ENCODE measurements around the gene RNF213.

Gene RNF213

DNA sequence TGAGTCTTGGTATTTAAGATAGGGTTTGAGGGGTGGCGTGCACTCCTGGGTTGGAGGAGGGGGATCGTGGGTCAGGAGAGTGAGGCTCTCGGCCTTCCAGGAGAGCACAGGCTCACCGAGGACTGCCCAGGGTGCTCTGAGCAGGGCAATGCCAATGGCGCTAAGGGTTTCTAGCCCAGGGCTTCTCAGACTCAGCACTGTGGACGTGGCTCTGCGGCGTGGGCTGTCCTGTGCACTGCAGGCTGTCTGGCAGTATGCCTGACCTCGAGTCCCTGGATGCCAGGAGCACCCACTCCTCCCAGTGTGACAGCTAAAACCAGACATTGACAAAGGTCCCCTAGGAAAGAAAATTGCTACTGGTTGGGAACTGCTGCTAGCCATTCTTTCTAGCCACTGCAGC lies 117.1 kb downstream of the RNF213 start:
- no peak for DNase-seq (ENCODE audit: low read depth, low spot score)
- in situ Hi-C loops (cut with HindIII; ENCODE audit: low sequenced_read_pairs): no loop called here
- TF ChIP-seq, protein P1, sequence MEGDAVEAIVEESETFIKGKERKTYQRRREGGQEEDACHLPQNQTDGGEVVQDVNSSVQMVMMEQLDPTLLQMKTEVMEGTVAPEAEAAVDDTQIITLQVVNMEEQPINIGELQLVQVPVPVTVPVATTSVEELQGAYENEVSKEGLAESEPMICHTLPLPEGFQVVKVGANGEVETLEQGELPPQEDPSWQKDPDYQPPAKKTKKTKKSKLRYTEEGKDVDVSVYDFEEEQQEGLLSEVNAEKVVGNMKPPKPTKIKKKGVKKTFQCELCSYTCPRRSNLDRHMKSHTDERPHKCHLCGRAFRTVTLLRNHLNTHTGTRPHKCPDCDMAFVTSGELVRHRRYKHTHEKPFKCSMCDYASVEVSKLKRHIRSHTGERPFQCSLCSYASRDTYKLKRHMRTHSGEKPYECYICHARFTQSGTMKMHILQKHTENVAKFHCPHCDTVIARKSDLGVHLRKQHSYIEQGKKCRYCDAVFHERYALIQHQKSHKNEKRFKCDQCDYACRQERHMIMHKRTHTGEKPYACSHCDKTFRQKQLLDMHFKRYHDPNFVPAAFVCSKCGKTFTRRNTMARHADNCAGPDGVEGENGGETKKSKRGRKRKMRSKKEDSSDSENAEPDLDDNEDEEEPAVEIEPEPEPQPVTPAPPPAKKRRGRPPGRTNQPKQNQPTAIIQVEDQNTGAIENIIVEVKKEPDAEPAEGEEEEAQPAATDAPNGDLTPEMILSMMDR (IDR thresholded peaks at IDR 0.05; ENCODE audit: low read depth, low read length): no peak

DNA sequence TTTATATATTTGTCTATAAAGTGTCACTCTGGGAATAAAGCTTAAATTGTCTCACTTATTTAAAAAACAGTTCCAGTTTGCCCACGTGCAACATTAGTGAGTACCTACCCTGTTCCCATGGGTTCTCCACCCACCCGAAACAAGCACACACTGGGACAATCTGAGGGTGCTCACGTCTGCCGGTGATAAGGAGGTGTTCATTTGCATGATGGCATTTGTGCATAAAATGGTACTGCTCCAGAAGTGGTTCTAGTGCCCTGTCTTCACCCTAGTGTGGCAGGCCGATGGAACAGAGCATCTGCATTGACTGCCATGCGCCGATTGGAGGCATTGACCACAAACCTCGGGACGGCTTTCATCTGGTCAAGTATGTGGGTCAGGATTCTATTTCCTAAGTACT lies 118.7 kb downstream of the RNF213 start:
- no peak for DNase-seq (ENCODE audit: low read depth, low spot score)
- TF ChIP-seq, protein P1 (IDR thresholded peaks at IDR 0.05; ENCODE audit: low read depth, low read length): no peak
- no peak overlapping the region for H3K4me3 ChIP-seq (ENCODE audit: low read depth, low read length)
- in situ Hi-C loops (cut with HindIII; ENCODE audit: low sequenced_read_pairs): no loop called here

More for the DNA sequence above, 117.1 kb downstream of the RNF213 start:
- no peak overlapping the region for H3K4me3 ChIP-seq (ENCODE audit: low read depth, low read length)

DNA sequence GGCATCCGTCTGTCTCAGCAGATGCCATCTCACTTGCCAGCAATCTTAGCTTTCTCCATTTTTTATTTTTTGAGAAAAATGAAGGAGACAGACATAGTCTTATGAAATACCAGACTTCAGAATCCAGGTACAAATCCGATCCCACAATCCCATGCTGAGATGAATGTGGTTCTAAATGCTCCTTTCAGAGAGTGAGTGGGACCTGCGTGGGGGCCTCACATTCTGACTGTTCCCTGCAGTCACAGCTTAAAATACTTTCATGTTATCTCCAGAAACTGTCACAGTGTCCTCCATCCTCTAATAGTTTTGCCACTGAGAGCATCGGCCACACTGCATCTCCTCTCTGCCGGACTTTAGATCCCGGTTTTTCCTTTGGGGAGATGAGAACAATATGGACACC lies 119.4 kb downstream of the RNF213 start:
- no peak for DNase-seq (ENCODE audit: low read depth, low spot score)
- in situ Hi-C loops (cut with HindIII; ENCODE audit: low sequenced_read_pairs): no loop called here
- TF ChIP-seq, protein P1 (IDR thresholded peaks at IDR 0.05; ENCODE audit: low read depth, low read length): no peak
- H3K4me3 ChIP-seq (ENCODE audit: low read depth, low read length): no peak overlapping the region

DNA sequence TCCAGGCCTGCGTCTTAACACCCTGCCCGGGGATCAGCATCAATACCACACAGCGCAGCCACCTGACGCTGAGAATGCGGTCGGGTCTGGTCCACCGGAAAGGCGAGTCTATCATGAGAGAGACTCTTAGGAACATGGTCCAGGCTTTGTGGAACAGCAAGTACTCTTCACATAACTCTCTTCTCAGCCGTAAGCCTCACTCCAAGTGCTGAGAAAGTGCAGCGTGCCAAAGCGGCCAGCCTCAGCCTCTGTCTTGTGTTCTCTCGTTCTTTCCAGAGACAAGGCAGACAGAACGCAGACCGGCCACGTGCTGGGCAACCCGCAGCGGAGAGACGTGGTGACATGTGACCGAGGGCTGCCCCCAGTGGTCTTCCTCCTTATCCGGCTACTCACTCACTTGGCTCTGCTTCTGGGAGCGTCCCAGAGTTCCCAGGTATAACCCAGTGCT lies 119.9 kb downstream of the RNF213 start:
- H3K4me3 ChIP-seq (ENCODE audit: low read depth, low read length): no peak overlapping the region
- TF ChIP-seq, protein P1 (IDR thresholded peaks at IDR 0.05; ENCODE audit: low read depth, low read length): no peak
- DNase-seq (ENCODE audit: low read depth, low spot score): no peak
- in situ Hi-C loops (cut with HindIII; ENCODE audit: low sequenced_read_pairs): no loop called here

DNA sequence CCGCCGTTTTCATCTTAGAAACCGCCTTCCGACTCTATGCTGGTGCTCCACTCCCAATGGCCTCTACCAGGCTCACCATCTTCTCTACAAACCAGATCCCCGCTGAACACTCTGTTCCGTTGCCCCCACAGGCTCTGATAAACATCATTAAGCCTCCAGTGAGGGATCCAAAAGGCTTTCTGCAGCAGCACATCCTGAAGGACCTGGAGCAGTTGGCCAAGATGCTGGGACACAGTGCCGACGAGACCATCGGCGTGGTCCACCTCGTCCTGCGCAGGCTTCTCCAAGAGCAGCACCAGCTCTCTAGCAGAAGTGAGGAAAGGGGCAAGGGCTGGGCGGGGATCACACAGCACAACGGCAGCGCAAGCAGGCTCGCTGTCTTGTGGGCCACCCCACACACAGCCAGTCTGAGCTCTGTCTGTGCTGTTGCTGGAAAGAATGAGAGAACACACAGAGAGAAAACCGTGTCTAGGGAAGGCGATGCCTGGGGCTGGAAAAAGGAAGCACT lies 120.8 kb downstream of the RNF213 start:
- TF ChIP-seq, protein P1 (IDR thresholded peaks at IDR 0.05; ENCODE audit: low read depth, low read length): no peak
- in situ Hi-C loops (cut with HindIII; ENCODE audit: low sequenced_read_pairs): no loop called here
- DNase-seq (ENCODE audit: low read depth, low spot score): no peak
- H3K4me3 ChIP-seq (ENCODE audit: low read depth, low read length): no peak overlapping the region

DNA sequence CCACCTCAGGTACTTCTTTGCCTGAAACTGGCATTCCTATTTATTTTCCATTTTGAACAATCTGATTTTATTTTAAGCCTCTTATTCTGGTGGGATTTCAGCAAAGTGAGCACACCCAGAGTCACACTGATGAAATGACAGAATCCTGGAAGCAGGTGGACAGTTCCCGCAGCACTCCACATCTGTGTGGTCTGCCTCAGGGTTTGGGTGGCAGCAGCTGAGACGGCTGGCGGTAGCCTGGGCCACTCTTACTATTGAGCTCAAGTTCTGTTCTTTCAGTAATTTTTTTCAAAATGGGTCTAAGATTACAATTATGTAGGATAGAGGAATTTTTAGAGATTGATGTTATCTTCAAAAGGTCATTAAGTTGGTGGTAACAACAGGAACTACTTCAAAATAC lies 121.8 kb downstream of the RNF213 start:
- no peak for DNase-seq (ENCODE audit: low read depth, low spot score)
- H3K4me3 ChIP-seq (ENCODE audit: low read depth, low read length): no peak overlapping the region
- in situ Hi-C loops (cut with HindIII; ENCODE audit: low sequenced_read_pairs): no loop called here
- TF ChIP-seq, protein P1 (IDR thresholded peaks at IDR 0.05; ENCODE audit: low read depth, low read length): no peak

DNA sequence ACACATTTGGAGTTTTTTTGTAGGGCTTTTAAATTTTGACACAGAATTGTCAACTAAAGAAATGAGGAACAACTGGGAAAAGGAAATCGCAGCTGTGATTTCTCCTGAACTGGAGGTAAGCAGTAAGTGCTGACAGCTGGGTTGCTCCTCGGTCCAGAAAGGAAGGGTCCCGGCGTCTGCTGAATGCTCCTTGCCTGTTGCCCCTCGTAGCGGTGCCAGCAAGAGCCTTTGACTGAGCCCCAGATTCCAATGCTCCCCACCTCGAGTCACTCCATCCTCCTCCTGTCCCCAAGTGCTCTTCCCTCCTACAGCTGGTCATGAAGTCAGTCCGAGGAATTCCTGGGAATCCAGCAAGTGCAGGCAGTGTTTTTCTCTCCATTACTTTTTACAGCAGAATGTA lies 122.3 kb downstream of the RNF213 start:
- in situ Hi-C loops (cut with HindIII; ENCODE audit: low sequenced_read_pairs): no loop called here
- DNase-seq (ENCODE audit: low read depth, low spot score): no peak
- H3K4me3 ChIP-seq (ENCODE audit: low read depth, low read length): no peak overlapping the region
- TF ChIP-seq, protein P1 (IDR thresholded peaks at IDR 0.05; ENCODE audit: low read depth, low read length): no peak

All from astrocyte of the spinal cord (primary cell).